AG10803 (cell line): ENCODE measurements around the gene EPB41L1.

Experiments
- DNase-seq: peaks from one replicate; pipeline ENCODE4 v3.0.0; 2010; ENCODE audit warnings: low read depth
- H3K4me3 ChIP-seq: 2 replicates; pipeline ENCODE4 v1.5.1; 2011; ENCODE audit warnings: mild to moderate bottlenecking, low read length, control low read depth
- TF ChIP-seq, protein P1 (sequence below): conservative IDR thresholded peaks from 2 replicates; pipeline ENCODE4 v1.5.1; 2011; ENCODE audit warnings: mild to moderate bottlenecking, low read length, control low read depth, inconsistent platforms

The EPB41L1 gene

DNA sequence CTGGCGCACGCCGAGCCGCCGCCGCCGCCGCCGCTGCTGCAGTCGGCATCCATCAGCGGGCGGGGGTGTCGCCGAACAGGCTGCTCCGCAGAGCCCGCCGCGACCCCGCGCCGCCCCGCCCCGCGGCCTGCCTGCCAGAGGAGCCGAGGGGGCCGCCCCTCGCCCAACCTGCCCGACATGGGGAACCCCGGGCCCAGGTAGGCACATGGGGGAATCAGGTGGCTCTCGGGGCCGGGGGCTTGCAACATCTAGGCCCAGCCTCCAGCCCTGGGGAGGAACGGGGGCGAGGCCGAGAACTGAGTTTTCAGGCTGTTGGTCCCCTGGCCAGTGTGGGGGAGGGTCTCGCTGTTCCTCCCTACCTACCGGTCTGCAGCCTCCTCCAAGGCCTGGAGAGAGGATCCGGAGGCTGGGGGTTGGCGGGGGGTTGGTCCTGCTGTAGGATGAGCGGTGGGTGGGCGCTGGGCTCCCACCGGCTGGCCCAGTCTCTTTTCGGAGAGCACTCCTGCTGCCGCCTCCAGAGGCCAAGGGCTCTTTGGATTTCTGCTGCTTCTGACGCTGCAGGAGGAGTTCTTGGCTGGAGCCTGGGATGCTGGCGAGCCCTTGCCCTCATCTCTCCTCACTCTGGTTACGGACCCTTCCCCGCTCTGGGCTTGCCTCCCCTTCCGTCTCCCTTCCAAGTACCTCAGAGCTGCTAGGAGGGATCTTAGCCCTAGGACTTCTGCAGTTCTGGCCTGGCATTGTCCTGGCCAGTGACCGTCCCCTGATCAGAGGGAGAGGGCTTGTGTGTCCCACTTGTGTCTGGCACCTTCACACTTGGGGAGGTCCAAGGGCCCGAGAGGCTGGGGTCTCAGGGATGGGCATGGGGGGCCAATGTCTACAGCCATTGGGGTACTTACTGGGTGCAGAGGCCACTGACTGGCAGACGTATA, at the start of gene EPB41L1:
EPB41L1 (plus strand) TSS at position 41 of the 929 bp plus-strand sequence. CDS start 19,038 bp downstream, outside the sequence.
- TF ChIP-seq, protein P1, sequence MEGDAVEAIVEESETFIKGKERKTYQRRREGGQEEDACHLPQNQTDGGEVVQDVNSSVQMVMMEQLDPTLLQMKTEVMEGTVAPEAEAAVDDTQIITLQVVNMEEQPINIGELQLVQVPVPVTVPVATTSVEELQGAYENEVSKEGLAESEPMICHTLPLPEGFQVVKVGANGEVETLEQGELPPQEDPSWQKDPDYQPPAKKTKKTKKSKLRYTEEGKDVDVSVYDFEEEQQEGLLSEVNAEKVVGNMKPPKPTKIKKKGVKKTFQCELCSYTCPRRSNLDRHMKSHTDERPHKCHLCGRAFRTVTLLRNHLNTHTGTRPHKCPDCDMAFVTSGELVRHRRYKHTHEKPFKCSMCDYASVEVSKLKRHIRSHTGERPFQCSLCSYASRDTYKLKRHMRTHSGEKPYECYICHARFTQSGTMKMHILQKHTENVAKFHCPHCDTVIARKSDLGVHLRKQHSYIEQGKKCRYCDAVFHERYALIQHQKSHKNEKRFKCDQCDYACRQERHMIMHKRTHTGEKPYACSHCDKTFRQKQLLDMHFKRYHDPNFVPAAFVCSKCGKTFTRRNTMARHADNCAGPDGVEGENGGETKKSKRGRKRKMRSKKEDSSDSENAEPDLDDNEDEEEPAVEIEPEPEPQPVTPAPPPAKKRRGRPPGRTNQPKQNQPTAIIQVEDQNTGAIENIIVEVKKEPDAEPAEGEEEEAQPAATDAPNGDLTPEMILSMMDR, result no peak
- H3K4me3 ChIP-seq, result peak within 1 kb of the TSS; percentile 83
- no peak for DNase-seq

DNA sequence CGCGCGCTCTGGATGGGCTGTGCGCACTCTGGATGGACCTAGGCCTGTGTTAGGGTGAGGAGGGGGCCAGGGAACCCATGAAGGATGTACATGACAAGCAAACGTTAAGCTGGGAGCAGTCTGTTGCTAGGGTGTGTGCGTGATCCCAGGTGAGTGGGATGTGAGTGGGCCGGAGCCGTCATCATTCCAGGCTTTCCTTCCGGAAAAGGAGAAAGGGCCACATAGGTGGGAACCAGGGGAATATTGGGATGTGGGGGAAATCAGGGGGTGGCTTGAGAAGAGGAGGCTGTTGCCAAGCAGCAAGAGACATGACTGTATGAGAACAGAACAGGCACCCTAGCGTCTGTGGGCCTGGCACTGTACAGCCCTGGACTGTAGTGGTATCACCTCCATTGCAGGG, 49.7 kb upstream of the EPB41L1 start:
- H3K4me3 ChIP-seq, result no peak overlapping the region
- no peak for DNase-seq
- TF ChIP-seq, protein P1, result no peak

DNA sequence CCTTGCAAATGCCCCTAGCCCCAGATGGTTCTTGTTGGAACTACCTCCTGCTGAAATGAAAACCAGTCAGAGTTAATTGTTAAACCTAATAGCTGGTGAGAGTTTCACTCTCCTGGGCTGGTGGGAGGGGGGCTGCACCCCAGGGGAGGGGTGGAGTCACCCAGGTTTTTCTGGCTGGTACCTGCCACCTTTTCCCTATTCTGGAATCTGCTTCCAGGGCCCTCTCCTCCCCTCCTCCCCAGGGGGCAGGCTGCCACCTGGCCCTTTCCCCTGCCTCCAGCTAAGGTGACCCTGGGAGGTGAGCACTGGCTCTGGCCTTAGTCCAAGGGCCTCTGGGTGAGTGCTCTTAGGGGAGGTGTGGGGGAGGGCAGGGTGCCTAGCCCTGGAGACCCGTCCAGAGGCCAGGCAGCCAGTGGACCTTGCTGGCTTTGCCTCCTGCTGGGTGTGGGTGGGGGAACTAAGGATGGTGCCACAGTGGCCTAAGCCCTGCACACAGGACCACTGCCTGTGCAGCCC, 48.8 kb upstream of the EPB41L1 start:
- DNase-seq, result no peak
- TF ChIP-seq, protein P1, result no peak

DNA sequence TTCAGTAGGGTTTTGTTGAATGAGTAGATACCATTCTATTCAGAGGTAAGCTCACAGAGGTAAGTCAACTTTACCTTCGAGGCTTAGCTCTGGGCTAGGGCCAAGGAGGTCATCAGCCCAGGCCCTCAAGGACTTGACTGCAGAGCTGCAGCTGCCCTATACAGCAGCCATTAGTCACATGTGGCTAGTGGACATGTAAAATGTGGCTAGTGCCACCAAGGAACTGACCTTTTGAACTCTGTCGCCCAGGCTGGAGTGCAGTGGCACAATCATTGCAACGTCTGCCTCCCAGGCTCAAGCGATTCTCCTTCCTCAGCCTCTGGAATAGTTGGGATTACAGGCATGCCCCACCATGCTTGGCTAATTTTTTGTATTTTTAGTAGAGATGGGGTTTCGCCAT, 47.9 kb upstream of the EPB41L1 start:
- TF ChIP-seq, protein P1, result no peak
- no peak for DNase-seq
- no peak overlapping the region for H3K4me3 ChIP-seq

More for the DNA sequence above, 48.8 kb upstream of the EPB41L1 start:
- no peak overlapping the region for H3K4me3 ChIP-seq

DNA sequence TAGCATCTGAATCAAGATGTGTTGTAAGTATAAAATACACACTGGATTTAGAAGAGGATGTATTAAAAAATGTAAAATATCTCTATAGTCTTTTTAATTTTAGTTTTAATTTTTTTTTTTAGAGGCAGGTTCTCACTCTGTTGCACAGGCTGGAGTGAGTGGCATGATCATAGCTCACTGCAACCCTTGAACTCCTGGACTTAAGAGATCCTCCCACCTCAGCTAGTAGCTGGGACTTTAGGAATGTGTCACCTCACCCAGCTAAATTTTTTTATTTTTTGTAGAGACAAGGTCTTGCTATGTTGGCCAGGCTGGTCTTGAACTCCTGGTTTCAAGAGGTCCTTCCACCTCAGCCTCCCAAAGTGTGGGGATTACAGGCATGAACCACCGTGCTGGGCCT, 46.7 kb upstream of the EPB41L1 start:
- H3K4me3 ChIP-seq, result no peak overlapping the region
- TF ChIP-seq, protein P1, result no peak
- no peak for DNase-seq

DNA sequence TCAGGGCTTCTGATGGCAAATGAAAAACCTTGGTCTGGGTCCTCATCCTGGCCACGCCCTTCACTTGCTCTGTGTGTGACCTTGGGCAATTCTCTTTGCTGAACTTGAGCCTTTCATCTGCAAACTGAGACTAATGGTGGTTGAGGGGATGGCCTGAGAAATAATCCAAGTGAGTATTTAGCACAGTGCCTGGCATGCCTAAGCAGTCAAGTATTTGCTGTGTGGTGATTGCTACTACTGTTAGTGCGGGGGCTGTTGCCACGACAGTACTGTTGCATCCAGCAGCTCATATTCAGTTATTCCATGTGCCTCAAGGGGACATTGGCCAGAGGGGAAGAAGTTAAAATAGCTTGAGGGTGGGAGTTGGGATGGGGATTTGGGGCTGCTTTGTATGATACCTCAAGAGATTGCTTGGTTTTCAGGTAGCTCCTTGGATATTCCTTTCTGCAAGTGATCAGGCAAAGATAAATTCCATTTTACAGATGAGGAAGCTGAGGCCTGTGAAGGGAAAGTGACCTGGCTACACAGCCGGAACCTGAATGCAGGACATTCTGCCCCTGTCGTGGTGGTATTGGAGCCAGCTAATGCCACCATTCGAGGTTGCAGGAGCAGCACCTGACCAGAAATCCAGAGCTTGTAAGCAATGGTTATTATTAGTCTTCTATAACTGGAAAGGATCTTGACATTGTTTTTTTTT, 45.1 kb upstream of the EPB41L1 start:
- TF ChIP-seq, protein P1, result no peak
- H3K4me3 ChIP-seq, result no peak overlapping the region
- DNase-seq, result peak; percentile 39

DNA sequence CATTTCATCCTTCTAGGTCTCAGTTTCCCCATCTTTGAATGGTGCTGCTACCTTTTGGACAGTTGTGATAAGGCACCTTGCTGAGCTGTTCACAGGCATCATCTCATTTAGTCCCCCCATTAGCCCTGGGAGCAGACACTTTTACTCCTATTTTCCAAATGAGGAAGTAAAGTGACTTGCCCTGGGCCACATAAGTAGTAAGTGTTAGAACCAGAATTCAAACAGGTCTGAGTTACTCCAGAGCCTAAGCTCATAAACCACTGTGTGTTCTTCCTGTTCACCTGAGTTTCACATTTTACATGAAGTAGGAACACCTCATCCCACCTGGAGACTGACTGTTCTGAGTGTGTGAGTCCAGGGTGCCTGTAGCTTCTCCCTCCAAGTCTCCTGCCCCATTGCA, 43.5 kb upstream of the EPB41L1 start:
- TF ChIP-seq, protein P1, result no peak
- no peak overlapping the region for H3K4me3 ChIP-seq

More for the DNA sequence above, 43.5 kb upstream of the EPB41L1 start:
- DNase-seq, result no peak
